Measurements from ENCODE around the gene REC8. TPM values are rescaled to one million over a fixed set of nuclear protein-coding genes. Genes with fewer than 3 reads are reported as not detected.

Gene REC8
- total RNA-seq, 4 donors from 2014 or later = 2.5 to 17.2 (median 10.2) TPM

DNA sequence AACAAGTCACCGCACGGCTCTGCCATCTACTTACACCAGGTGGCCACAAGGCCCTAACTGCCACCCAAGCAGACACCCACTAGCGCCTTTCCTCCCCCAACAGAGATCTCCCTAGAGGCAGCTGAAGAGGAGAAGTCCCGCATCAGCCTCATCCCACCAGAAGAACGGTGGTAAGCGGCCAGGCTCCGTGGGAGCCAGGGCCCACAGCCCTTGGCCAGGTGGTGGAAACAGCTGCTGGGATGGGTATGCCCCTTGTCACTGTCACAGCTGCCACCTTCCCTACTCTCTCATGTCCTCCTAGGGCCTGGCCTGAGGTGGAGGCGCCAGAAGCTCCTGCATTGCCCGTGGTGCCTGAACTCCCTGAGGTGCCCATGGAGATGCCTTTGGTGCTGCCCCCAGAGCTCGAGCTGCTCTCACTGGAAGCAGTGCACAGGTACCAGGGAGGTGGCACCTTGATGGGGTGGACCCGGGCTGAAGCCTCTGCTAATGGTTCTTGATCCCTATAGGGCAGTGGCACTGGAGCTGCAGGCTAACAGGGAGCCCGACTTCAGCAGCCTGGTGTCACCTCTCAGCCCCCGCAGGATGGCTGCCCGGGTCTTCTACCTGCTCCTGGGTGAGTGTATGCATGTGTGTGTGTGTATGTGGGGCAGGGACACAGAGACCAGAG is 7.5 kb downstream of the REC8 start:
- no peak for TF ChIP-seq POLR2A (IDR thresholded peaks at IDR 0.05)
- no peak for TF ChIP-seq POLR2AphosphoS5 (IDR thresholded peaks at IDR 0.05)
- TF ChIP-seq, protein P1, sequence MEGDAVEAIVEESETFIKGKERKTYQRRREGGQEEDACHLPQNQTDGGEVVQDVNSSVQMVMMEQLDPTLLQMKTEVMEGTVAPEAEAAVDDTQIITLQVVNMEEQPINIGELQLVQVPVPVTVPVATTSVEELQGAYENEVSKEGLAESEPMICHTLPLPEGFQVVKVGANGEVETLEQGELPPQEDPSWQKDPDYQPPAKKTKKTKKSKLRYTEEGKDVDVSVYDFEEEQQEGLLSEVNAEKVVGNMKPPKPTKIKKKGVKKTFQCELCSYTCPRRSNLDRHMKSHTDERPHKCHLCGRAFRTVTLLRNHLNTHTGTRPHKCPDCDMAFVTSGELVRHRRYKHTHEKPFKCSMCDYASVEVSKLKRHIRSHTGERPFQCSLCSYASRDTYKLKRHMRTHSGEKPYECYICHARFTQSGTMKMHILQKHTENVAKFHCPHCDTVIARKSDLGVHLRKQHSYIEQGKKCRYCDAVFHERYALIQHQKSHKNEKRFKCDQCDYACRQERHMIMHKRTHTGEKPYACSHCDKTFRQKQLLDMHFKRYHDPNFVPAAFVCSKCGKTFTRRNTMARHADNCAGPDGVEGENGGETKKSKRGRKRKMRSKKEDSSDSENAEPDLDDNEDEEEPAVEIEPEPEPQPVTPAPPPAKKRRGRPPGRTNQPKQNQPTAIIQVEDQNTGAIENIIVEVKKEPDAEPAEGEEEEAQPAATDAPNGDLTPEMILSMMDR (IDR thresholded peaks at IDR 0.05) = no peak
- no peak for TF ChIP-seq EP300 (IDR thresholded peaks at IDR 0.05)
- H3K9me3 ChIP-seq = no peaks in the 10 kb centered on the region
- H3K4me1 ChIP-seq = no peaks in the 10 kb centered on the region
- H3K36me3 ChIP-seq = peaks cover 80% of the 10 kb centered on the region
- no peak overlapping the region for H3K4me3 ChIP-seq
- H3K27me3 ChIP-seq = no peaks in the 10 kb centered on the region
- DNase-seq (ENCODE audit: low spot score in 2 of 2) = peak in 1 of 2 donors; percentile 49
- peak overlapping the region; percentile 13 for H3K27ac ChIP-seq
- WGBS = 100% methylated on average over 6 of the region's 14 CpGs

DNA sequence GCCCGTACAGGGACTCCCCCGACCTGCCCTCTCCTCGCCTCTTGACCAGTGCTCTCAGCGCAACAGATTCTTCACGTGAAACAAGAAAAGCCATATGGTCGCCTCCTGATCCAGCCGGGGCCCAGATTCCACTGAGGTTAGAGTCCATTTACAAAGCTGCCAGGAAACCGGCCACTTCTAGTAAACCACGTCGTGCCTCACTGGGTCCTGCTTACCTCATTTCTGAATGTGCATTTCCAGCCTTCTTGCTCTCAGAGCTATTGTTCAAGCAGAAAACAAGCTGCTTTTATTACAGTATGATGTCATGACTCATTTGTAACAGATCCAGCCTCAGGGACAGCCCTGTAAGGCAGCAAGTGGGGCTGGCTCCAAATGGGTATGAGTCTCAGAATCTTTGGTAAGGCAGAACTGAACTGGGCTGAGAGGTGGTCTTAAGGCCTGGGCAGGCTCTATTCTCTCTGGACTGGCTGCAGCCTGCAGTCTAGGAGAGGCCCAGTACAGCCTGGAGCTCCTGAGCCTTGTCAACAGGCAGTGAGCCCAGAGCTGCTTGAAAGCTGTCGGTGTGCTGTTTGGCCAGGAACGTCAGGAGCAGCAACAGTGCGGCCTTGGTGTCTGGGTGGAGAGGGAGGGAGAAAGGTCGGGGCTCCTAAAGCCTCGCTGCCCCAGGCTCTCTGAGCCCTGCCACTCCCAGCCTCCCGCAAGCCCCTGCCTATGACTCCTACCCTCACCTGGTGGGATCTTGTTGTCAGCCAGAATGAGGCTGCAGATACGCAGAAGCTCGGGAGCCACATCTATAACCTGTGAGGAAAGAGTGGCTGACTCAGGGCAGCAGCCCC is 8.3 kb downstream of the REC8 start:
- no peaks in the 10 kb centered on the region for H3K4me1 ChIP-seq
- H3K36me3 ChIP-seq = peaks cover 87% of the 10 kb centered on the region
- H3K9me3 ChIP-seq = no peaks in the 10 kb centered on the region
- no peaks in the 10 kb centered on the region for H3K27me3 ChIP-seq
- no peak for TF ChIP-seq POLR2AphosphoS5 (IDR thresholded peaks at IDR 0.05)
- TF ChIP-seq EP300 (IDR thresholded peaks at IDR 0.05) = no peak
- no peak for TF ChIP-seq POLR2A (IDR thresholded peaks at IDR 0.05)
- TF ChIP-seq, protein P1 (IDR thresholded peaks at IDR 0.05) = no peak
- DNase-seq (ENCODE audit: low spot score in 2 of 2) = peak in 1 of 2 donors; percentile 56
- H3K4me3 ChIP-seq = no peak overlapping the region
- peak overlapping the region; percentile 13 for H3K27ac ChIP-seq
- 62% methylated on average over 11 of the region's 18 CpGs for WGBS

DNA sequence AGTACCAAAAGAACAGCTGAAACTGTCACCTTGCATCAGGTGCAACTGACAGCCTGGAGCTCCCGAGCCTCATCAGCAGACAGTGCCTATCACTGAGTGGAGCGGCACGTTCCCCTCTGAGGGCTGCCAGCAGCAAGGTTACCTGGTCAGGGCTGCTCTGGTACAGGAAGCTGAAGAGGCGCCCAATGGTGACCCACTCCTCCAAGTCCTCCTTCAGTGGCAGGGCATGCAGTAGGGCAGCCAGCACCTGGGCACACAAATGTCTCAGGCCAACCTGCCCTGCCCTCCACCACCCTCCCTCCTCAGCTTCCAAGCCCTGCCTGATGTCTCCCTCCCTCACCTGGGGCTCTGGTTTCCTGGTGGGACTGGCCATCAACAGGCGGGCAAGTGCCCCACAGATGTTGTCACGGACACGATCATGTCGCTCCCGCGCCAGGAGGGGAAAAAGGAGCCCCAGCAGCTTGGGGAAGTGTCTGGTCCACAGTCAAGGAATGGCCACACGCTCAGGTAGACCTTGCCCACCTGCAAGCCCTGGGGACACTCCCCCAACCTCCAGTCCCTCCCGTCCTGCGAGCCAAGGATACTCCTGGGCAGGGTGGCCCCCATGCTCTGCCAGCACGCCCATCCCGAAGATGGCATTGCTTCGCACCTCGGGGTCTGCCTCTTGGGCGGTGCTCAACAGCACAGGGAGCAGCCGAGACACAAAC is 9.6 kb downstream of the REC8 start:
- no peaks in the 10 kb centered on the region for H3K27me3 ChIP-seq
- no peak overlapping the region for H3K27ac ChIP-seq
- no peak overlapping the region for H3K4me3 ChIP-seq
- no peaks in the 10 kb centered on the region for H3K4me1 ChIP-seq
- TF ChIP-seq POLR2AphosphoS5 (IDR thresholded peaks at IDR 0.05) = no peak
- no peak for TF ChIP-seq POLR2A (IDR thresholded peaks at IDR 0.05)
- TF ChIP-seq, protein P1 (IDR thresholded peaks at IDR 0.05) = no peak
- no peak for TF ChIP-seq EP300 (IDR thresholded peaks at IDR 0.05)
- peaks cover 99% of the 10 kb centered on the region for H3K36me3 ChIP-seq
- 88% methylated on average over 19 of the region's 19 CpGs for WGBS
- no peak for DNase-seq (ENCODE audit: low spot score in 2 of 2)
- H3K9me3 ChIP-seq = no peaks in the 10 kb centered on the region

DNA sequence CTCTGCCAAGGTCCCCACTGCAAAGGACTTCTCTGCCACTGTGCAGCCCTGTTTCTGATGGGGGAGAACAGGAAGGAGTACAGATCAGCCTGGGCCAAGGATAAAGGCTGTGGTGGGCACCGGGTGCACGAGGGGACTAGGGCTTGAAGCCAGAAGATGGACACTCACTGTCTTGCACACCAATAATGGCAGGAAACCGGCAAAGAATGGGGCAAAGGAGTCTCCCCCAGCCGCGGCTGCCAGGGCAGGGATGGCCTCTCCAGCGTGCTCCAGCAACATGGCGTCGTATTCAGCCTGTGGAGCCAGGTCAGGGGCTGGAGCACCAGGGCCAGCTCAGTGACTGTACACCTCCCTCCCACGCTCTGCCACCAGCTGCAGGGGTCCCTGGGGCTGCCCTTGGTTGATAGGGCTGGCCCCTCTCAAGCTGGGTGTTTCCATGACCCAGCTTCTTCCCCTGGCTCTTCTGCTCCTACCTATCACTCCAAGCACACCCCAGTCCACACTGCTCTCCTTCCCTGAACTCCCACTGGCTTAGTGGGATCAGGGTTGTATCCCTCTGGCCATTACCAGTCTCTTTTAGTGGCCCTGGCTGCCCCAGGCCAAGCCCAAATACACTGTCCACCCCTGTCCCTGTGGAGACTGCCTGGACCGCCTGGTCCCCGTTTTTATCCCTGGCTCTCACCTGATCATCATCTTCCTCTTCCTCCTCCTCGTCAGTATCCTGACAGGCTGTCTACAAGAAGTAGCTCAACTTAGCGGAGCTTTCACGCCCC is 10.4 kb downstream of the REC8 start:
- H3K36me3 ChIP-seq = peaks cover 93% of the 10 kb centered on the region
- peaks cover 4% of the 10 kb centered on the region for H3K4me1 ChIP-seq
- no peaks in the 10 kb centered on the region for H3K9me3 ChIP-seq
- no peaks in the 10 kb centered on the region for H3K27me3 ChIP-seq
- WGBS = 92% methylated on average over 13 of the region's 14 CpGs
- H3K27ac ChIP-seq = no peak overlapping the region
- H3K4me3 ChIP-seq = no peak overlapping the region
- no peak for DNase-seq (ENCODE audit: low spot score in 2 of 2)
- TF ChIP-seq POLR2A (IDR thresholded peaks at IDR 0.05) (no peak), EP300 (IDR thresholded peaks at IDR 0.05) (no peak), POLR2AphosphoS5 (IDR thresholded peaks at IDR 0.05) (no peak)
- TF ChIP-seq, protein P1 (IDR thresholded peaks at IDR 0.05) = no peak

All from suprapubic skin (tissue), 4 donors.